Prostate gland (tissue), 2 donors: ENCODE measurements around the gene DNAH9. TPM values are rescaled to one million over a fixed set of nuclear protein-coding genes. Genes with fewer than 3 reads are reported as not detected.

Source experiments
- DNase-seq: peaks from one replicate; pipeline ENCODE4 v3.0.0-alpha.2; 2019; ENCODE audit warnings: low spot score
- H3K27ac ChIP-seq, 2 donors: fragments of 200-600 bp; sonication (generic); 2 replicates each; pipeline ENCODE4 v1.5.1; 2017 to 2019
- H3K27me3 ChIP-seq: fragments of 200-600 bp; sonication (generic); replicated peaks from 2 replicates; pipeline ENCODE4 v1.5.1; 2019; ENCODE audit not compliant: insufficient read depth
- H3K36me3 ChIP-seq, 2 donors: fragments of 200-600 bp; sonication (generic); 1 replicate in 1 of 2; 2 replicates in 1 of 2; pipeline versions ENCODE4 v1.5.1 to v1.8.1; 2017 to 2019
- H3K4me1 ChIP-seq: fragments of 200-600 bp; sonication (generic); replicated peaks from 2 replicates; pipeline ENCODE4 v1.5.1; 2019
- H3K4me3 ChIP-seq, 2 donors: fragments of 200-600 bp; sonication (generic); 2 replicates each; pipeline ENCODE4 v1.5.1; 2017 to 2019
- H3K9me3 ChIP-seq: fragments of 200-600 bp; sonication (generic); 2 replicates; pipeline ENCODE4 v1.5.1; 2017
- CTCF ChIP-seq, 4 experiments: fragments of 200-600 bp in 2 of 4; fragments of 450-650 bp in 2 of 4; sonication (generic) in 2 of 4; IDR thresholded peaks; 1 replicate in 3 of 4; 2 replicates in 1 of 4; pipeline ENCODE4 v1.5.1; 2016 to 2019; ENCODE audit warnings: antibody characterized with exemption in 4 of 4, mild to moderate bottlenecking in 2 of 4, moderate library complexity in 2 of 4
- POLR2A ChIP-seq: fragments of 450-650 bp; IDR thresholded peaks from one replicate; pipeline ENCODE4 v1.6.1; 2016; ENCODE audit warnings: antibody characterized with exemption, mild to moderate bottlenecking
- POLR2AphosphoS5 ChIP-seq: sonication (generic); formaldehyde crosslinking; IDR thresholded peaks from one replicate; pipeline ENCODE4 v1.6.1; 2017; ENCODE audit warnings: antibody characterized with exemption
- WGBS: methylation state at CpG from one replicate; pipeline ENCODE4 v1.1.5; 2018; 5-methylcytosine and 5-hydroxymethylcytosine counted together
- intact Hi-C: fragments of 100-400 bp; cut with DNase I; formaldehyde crosslinking; loops from one replicate; pipeline ENCODE4 v1.14.2; 2022
- total RNA-seq, 2 donors: library from RNA; depleted of rRNA; stranded (reverse); fragments of >200 nt; gene quantifications; one replicate each; pipeline ENCODE4 v1.1.0, GENCODE V29; 2016

The DNAH9 gene
- total RNA-seq, 2 donors from 2014 or later: 1.2 to 7.5 TPM

DNA sequence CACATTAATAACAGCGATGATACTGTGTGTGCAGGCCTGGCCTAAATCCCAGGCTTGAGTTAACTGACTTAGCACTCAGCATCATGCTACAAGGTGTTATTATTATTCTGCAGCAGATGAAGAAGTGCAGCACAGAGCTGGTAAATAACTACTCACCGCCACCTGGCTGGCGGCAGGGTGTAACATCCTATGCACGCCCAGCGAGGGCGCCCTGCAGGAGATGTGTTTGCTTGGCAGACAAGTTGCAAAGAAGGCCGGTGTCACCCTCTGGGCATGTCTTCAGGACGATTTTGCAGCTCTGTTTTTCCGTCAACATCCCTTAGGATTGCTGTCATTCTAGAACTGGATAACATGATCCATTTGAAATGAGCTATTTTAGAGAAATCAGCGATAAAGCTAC lies 30.1 kb downstream of the DNAH9 start:
- Histone ChIP-seq H3K36me3 (no peaks in the 10 kb centered on the region), H3K4me3 (no peak overlapping the region), H3K27ac (no peak overlapping the region), H3K27me3 (no peaks in the 10 kb centered on the region), H3K9me3 (no peaks in the 10 kb centered on the region), H3K4me1 (no peaks in the 10 kb centered on the region)
- intact Hi-C loops: no loop called here
- WGBS: 64% methylated on average over 10 of the region's 10 CpGs
- DNase-seq: no peak
- TF ChIP-seq CTCF (IDR thresholded peaks at IDR 0.05) (no peak), POLR2AphosphoS5 (no peak), POLR2A (no peak)

- TF ChIP-seq POLR2AphosphoS5: no peak
- TF ChIP-seq CTCF (IDR thresholded peaks at IDR 0.05): no peak
- TF ChIP-seq POLR2A: no peak
- Histone ChIP-seq H3K27me3 (no peaks in the 10 kb centered on the region), H3K36me3 (no peaks in the 10 kb centered on the region), H3K4me3 (no peak overlapping the region), H3K27ac (no peak overlapping the region), H3K9me3 (no peaks in the 10 kb centered on the region), H3K4me1 (no peaks in the 10 kb centered on the region)
- WGBS: 85% methylated on average over 3 of the region's 3 CpGs
- DNase-seq: no peak
- intact Hi-C loops: no loop called here
Measured at GRCh38 chr17:11628831-11629230, 30.6 kb downstream of the DNAH9 start.

GRCh38 chr17:11636771-11637170 lies 38.5 kb downstream of the DNAH9 start:
- 86% methylated on average over 5 of the region's 5 CpGs for WGBS
- no peaks in the 10 kb centered on the region for H3K36me3 ChIP-seq
- no peaks in the 10 kb centered on the region for H3K4me1 ChIP-seq
- H3K27me3 ChIP-seq: no peaks in the 10 kb centered on the region
- no peak overlapping the region for H3K27ac ChIP-seq
- no peak overlapping the region for H3K4me3 ChIP-seq
- TF ChIP-seq POLR2A (no peak), POLR2AphosphoS5 (no peak), CTCF (IDR thresholded peaks at IDR 0.05) (no peak)
- intact Hi-C loops: no loop called here
- H3K9me3 ChIP-seq: no peaks in the 10 kb centered on the region
- no peak for DNase-seq

GRCh38 chr17:11637796-11638195 lies 39.5 kb downstream of the DNAH9 start:
- Histone ChIP-seq H3K4me3 (no peak overlapping the region), H3K9me3 (no peaks in the 10 kb centered on the region), H3K4me1 (no peaks in the 10 kb centered on the region), H3K36me3 (no peaks in the 10 kb centered on the region), H3K27ac (no peak overlapping the region), H3K27me3 (no peaks in the 10 kb centered on the region)
- intact Hi-C loops: no loop called here
- DNase-seq: no peak
- 88% methylated on average over 6 of the region's 6 CpGs for whole genome bisulfite sequencing
- TF ChIP-seq CTCF (IDR thresholded peaks at IDR 0.05): no peak
- no peak for TF ChIP-seq POLR2A
- no peak for TF ChIP-seq POLR2AphosphoS5

GRCh38 chr17:11638700-11639265 lies 40.5 kb downstream of the DNAH9 start:
- H3K27me3 ChIP-seq: no peaks in the 10 kb centered on the region
- intact Hi-C loops: no loop called here
- H3K27ac ChIP-seq: no peak overlapping the region
- H3K36me3 ChIP-seq: no peaks in the 10 kb centered on the region
- TF ChIP-seq POLR2A: no peak
- no peak for TF ChIP-seq POLR2AphosphoS5
- TF ChIP-seq CTCF (IDR thresholded peaks at IDR 0.05): no peak
- WGBS: 86% methylated on average over 2 of the region's 2 CpGs
- DNase-seq: no peak
- H3K4me3 ChIP-seq: no peak overlapping the region
- H3K4me1 ChIP-seq: no peaks in the 10 kb centered on the region
- no peaks in the 10 kb centered on the region for H3K9me3 ChIP-seq
